Activated CD4-positive, CD25-positive, alpha-beta regulatory T cell treated with anti-CD3 and anti-CD28 coated beads, Interleukin-2, amount 50 U/mL, for 16 hours (primary cell): ENCODE measurements around the gene SAMM50.

Source experiments
- DNase-seq: peaks from one replicate; pipeline ENCODE4 v3.0.0-alpha.2; 2020; ENCODE audit warnings: low read depth, low spot score

The SAMM50 gene

GRCh38 chr22:43955040-43955882 lies at the start of gene SAMM50:
TSS of gene SAMM50 (plus strand) at chr22:43955442. CDS start at chr22:43955578, 136 bp downstream.
- DNase-seq, result peak; percentile 86

- no peak for DNase-seq
These were observed 49.6 kb upstream of the SAMM50 start for GRCh38 chr22:43905681-43906080.

GRCh38 chr22:43909708-43910107 lies 45.5 kb upstream of the SAMM50 start:
- no peak for DNase-seq

- no peak for DNase-seq
These were observed 45.0 kb upstream of the SAMM50 start for GRCh38 chr22:43910178-43910695.

GRCh38 chr22:43911351-43911750 lies 43.9 kb upstream of the SAMM50 start:
- DNase-seq, result no peak

GRCh38 chr22:43917521-43917920 lies 37.7 kb upstream of the SAMM50 start:
- DNase-seq, result no peak

GRCh38 chr22:43919106-43919973 lies 35.9 kb upstream of the SAMM50 start:
- no peak for DNase-seq

- DNase-seq, result no peak
These were observed 33.9 kb upstream of the SAMM50 start for GRCh38 chr22:43921370-43921769.

GRCh38 chr22:43922123-43922522 lies 33.1 kb upstream of the SAMM50 start:
- no peak for DNase-seq

- DNase-seq, result no peak
These were observed 32.1 kb upstream of the SAMM50 start for GRCh38 chr22:43923191-43923590.

GRCh38 chr22:43923631-43924464 lies 31.4 kb upstream of the SAMM50 start, which contains the start of gene PNPLA3:
TSS of gene PNPLA3 (plus strand) at chr22:43923805. CDS start at chr22:43923912, 107 bp downstream.
- DNase-seq, result peak; percentile 31

GRCh38 chr22:43924877-43925276 lies 30.4 kb upstream of the SAMM50 start:
- DNase-seq, result no peak

- no peak for DNase-seq
These were observed 29.6 kb upstream of the SAMM50 start for GRCh38 chr22:43925433-43926348.

GRCh38 chr22:43926349-43926710 lies 28.9 kb upstream of the SAMM50 start:
- DNase-seq, result no peak

GRCh38 chr22:43928468-43928867 lies 26.8 kb upstream of the SAMM50 start:
- DNase-seq, result no peak

GRCh38 chr22:43928908-43929307 lies 26.3 kb upstream of the SAMM50 start:
- no peak for DNase-seq

- no peak for DNase-seq
These were observed 23.5 kb upstream of the SAMM50 start for GRCh38 chr22:43931771-43932170.

- DNase-seq, result no peak
These were observed 13.8 kb upstream of the SAMM50 start for GRCh38 chr22:43941449-43941848.

- no peak for DNase-seq
These were observed 10.4 kb upstream of the SAMM50 start for GRCh38 chr22:43944670-43945430.
